ENCODE data around the gene SELENOM.

Gene SELENOM

GRCh38 chr22:31056986-31057599 lies 50.3 kb downstream of the SELENOM start:
- H3K4me3 ChIP-seq (replicated peaks; ENCODE audit: insufficient read depth, low read length) = no peak overlapping the region
- no peak overlapping the region for H3K27ac ChIP-seq (replicated peaks)
- no peak for TF ChIP-seq GABPA (IDR thresholded peaks at IDR 0.05; ENCODE audit: low read depth)
- TF ChIP-seq, protein P1, sequence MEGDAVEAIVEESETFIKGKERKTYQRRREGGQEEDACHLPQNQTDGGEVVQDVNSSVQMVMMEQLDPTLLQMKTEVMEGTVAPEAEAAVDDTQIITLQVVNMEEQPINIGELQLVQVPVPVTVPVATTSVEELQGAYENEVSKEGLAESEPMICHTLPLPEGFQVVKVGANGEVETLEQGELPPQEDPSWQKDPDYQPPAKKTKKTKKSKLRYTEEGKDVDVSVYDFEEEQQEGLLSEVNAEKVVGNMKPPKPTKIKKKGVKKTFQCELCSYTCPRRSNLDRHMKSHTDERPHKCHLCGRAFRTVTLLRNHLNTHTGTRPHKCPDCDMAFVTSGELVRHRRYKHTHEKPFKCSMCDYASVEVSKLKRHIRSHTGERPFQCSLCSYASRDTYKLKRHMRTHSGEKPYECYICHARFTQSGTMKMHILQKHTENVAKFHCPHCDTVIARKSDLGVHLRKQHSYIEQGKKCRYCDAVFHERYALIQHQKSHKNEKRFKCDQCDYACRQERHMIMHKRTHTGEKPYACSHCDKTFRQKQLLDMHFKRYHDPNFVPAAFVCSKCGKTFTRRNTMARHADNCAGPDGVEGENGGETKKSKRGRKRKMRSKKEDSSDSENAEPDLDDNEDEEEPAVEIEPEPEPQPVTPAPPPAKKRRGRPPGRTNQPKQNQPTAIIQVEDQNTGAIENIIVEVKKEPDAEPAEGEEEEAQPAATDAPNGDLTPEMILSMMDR (IDR thresholded peaks at IDR 0.05; ENCODE audit: insufficient read depth, low read length) = no peak
- TF ChIP-seq POLR2AphosphoS5 (IDR thresholded peaks at IDR 0.05; ENCODE audit: low read depth) = no peak
- TF ChIP-seq SPI1 (IDR thresholded peaks at IDR 0.05; ENCODE audit: borderline replicate concordance, low read depth) = no peak
- TF ChIP-seq, protein P2, sequence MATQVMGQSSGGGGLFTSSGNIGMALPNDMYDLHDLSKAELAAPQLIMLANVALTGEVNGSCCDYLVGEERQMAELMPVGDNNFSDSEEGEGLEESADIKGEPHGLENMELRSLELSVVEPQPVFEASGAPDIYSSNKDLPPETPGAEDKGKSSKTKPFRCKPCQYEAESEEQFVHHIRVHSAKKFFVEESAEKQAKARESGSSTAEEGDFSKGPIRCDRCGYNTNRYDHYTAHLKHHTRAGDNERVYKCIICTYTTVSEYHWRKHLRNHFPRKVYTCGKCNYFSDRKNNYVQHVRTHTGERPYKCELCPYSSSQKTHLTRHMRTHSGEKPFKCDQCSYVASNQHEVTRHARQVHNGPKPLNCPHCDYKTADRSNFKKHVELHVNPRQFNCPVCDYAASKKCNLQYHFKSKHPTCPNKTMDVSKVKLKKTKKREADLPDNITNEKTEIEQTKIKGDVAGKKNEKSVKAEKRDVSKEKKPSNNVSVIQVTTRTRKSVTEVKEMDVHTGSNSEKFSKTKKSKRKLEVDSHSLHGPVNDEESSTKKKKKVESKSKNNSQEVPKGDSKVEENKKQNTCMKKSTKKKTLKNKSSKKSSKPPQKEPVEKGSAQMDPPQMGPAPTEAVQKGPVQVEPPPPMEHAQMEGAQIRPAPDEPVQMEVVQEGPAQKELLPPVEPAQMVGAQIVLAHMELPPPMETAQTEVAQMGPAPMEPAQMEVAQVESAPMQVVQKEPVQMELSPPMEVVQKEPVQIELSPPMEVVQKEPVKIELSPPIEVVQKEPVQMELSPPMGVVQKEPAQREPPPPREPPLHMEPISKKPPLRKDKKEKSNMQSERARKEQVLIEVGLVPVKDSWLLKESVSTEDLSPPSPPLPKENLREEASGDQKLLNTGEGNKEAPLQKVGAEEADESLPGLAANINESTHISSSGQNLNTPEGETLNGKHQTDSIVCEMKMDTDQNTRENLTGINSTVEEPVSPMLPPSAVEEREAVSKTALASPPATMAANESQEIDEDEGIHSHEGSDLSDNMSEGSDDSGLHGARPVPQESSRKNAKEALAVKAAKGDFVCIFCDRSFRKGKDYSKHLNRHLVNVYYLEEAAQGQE (IDR thresholded peaks at IDR 0.05; ENCODE audit: insufficient replicate concordance, low read depth) = no peak
- no peak for DNase-seq (ENCODE audit: low read depth in 1 of 2, low spot score in 1 of 2)
- H3K27me3 ChIP-seq (ENCODE audit: insufficient read depth, poor library complexity, severe bottlenecking) = no peaks in the 10 kb centered on the region

- TF ChIP-seq POLR2AphosphoS5 (IDR thresholded peaks at IDR 0.05; ENCODE audit: low read depth) (no peak), SPI1 (IDR thresholded peaks at IDR 0.05; ENCODE audit: borderline replicate concordance, low read depth) (no peak), GABPA (IDR thresholded peaks at IDR 0.05; ENCODE audit: low read depth) (no peak)
- TF ChIP-seq, protein P1 (IDR thresholded peaks at IDR 0.05; ENCODE audit: insufficient read depth, low read length) = no peak
- TF ChIP-seq, protein P2 (IDR thresholded peaks at IDR 0.05; ENCODE audit: insufficient replicate concordance, low read depth) = no peak
- no peak overlapping the region for H3K27ac ChIP-seq (replicated peaks)
- no peaks in the 10 kb centered on the region for H3K27me3 ChIP-seq (ENCODE audit: insufficient read depth, poor library complexity, severe bottlenecking)
- no peak overlapping the region for H3K4me3 ChIP-seq (replicated peaks; ENCODE audit: insufficient read depth, low read length)
- no peak for DNase-seq (ENCODE audit: low read depth in 1 of 2, low spot score in 1 of 2)
These were observed 51.7 kb downstream of the SELENOM start for GRCh38 chr22:31055635-31056159.

DNA sequence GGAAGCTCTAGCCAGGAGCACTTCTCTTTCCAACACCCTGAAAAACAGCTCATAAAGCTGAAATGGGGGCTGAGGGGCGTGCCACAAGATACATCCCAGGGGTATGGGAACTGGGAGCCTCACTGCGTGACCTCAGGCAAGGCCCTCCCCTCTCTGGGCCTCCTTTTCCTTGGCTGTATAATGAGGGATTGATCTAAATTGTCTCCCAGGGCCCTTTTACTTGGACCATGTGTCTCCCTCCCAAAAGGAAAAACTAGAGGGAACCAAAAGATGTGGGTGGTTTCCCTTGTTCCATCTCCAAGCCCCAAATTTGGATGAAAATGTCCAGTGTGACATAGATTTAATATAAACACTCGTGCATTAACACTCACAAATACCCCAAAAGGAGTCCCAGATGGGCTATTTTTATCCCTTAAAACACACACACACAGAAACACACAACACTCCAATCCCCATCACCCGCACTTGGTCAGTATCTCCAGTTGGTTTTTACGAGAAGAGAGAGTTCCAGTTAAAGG lies 52.2 kb downstream of the SELENOM start:
- Histone ChIP-seq H3K27ac (replicated peaks) (no peak overlapping the region), H3K4me3 (replicated peaks; ENCODE audit: insufficient read depth, low read length) (no peak overlapping the region), H3K27me3 (ENCODE audit: insufficient read depth, poor library complexity, severe bottlenecking) (no peaks in the 10 kb centered on the region)
- DNase-seq (ENCODE audit: low read depth in 1 of 2, low spot score in 1 of 2) = no peak
- TF ChIP-seq, protein P1 (IDR thresholded peaks at IDR 0.05; ENCODE audit: insufficient read depth, low read length) = no peak
- no peak for TF ChIP-seq GABPA (IDR thresholded peaks at IDR 0.05; ENCODE audit: low read depth)
